Left lung (tissue), 10 donors: Measurements from ENCODE around the gene FSTL5. TPM values are rescaled to one million over a fixed set of nuclear protein-coding genes. Genes with fewer than 3 reads are reported as not detected.

Source experiments
- ATAC-seq: fragments of 200-7000 bp; cut with Tn5 transposase; one replicate; pipeline ENCODE4 v1.9.1; 2020; ENCODE audit warnings: moderate library complexity
- DNase-seq, 4 donors: peaks; one replicate each; pipeline ENCODE4 v3.0.0-alpha.2; 2013 to 2020
- H3K27ac ChIP-seq, 2 donors: fragments of 200-600 bp; sonication (generic) in 1 of 2; one replicate each; pipeline versions ENCODE4 v1.5.0 to v1.8.0; 2020 to 2021
- H3K27me3 ChIP-seq, 2 donors: fragments of 200-600 bp; sonication (generic) in 1 of 2; one replicate each; pipeline versions ENCODE4 v1.5.0 to v1.8.0; 2020 to 2021
- H3K36me3 ChIP-seq, 2 donors: fragments of 200-600 bp; sonication (generic) in 1 of 2; one replicate each; pipeline versions ENCODE4 v1.5.0 to v1.8.0; 2020 to 2021
- H3K4me1 ChIP-seq, 2 donors: fragments of 200-600 bp; one replicate each; pipeline ENCODE4 v1.8.0; 2021
- H3K4me3 ChIP-seq, 2 donors: fragments of 200-600 bp; sonication (generic) in 1 of 2; one replicate each; pipeline versions ENCODE4 v1.5.0 to v1.8.0; 2020 to 2021; ENCODE audit warnings: mild to moderate bottlenecking in 1 of 2
- H3K9me3 ChIP-seq, 2 donors: fragments of 200-600 bp; sonication (generic) in 1 of 2; one replicate each; pipeline versions ENCODE4 v1.5.0 to v1.8.0; 2020 to 2021
- intact Hi-C, 2 donors: fragments of 100-400 bp; cut with DNase I; formaldehyde crosslinking; loops; one replicate each; pipeline versions ENCODE4 v1.11.2 to v1.14.2; 2022
- polyA plus RNA-seq, 6 donors: library from polyadenylated mRNA; unstranded; fragments of 120-200 nt; gene quantifications; one replicate each; pipeline ENCODE4 v1.2.1, GENCODE V29; 2013; ENCODE audit not compliant: insufficient read length in 6 of 6
- total RNA-seq, 2 donors: library from RNA; stranded (reverse); fragmentation: NEBNext Ultra II Directional; extraction: Animal tissue kit (Norgen Biotek cat#: 25700); gene quantifications; one replicate each; pipeline ENCODE4 v1.2.1, GENCODE V29; 2021
- TF ChIP-seq, protein P1 (sequence below), 2 donors: fragments of 200-600 bp; sonication (generic) in 1 of 2; IDR thresholded peaks; one replicate each; pipeline versions ENCODE4 v1.5.0 to v1.8.0; 2021; ENCODE audit warnings: antibody characterized with exemption in 2 of 2
- donor health status: DM: no; HTN: yes; CAD: no.
- donor health status: DM: no; HTN: no; CAD: no.

FSTL5 gene
- total and polyA plus RNA-seq, 8 donors: 0.14 to 0.60 (median 0.31) TPM; not detected in 2

DNA sequence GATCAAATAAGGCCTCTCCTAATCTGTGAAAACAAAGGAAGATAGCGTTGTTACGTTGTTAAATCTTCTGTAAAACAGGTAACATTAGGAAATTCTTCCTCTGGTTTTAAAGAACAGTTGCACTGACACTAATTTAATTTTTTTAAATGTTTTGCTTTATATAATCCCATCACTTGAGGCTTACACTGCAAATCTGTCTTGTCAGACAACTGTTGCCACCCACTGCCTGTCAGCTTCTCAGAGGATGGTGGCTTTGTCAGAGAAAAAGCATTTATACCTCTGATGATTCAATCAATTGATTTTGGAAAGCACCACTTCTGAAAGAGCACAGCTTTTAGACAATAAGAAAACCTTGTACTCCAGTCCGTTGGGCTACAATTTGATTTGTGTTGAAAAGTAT is 799.1 kb downstream of the FSTL5 start:
- Histone ChIP-seq H3K27ac (no peak overlapping the region), H3K36me3 (no peaks in the 10 kb centered on the region), H3K4me3 (no peak overlapping the region), H3K27me3 (no peaks in the 10 kb centered on the region), H3K4me1 (no peaks in the 10 kb centered on the region), H3K9me3 (no peaks in the 10 kb centered on the region)
- intact Hi-C loops: no loop called here
- ATAC-seq (no peak), DNase-seq (no peak)
- TF ChIP-seq, protein P1, sequence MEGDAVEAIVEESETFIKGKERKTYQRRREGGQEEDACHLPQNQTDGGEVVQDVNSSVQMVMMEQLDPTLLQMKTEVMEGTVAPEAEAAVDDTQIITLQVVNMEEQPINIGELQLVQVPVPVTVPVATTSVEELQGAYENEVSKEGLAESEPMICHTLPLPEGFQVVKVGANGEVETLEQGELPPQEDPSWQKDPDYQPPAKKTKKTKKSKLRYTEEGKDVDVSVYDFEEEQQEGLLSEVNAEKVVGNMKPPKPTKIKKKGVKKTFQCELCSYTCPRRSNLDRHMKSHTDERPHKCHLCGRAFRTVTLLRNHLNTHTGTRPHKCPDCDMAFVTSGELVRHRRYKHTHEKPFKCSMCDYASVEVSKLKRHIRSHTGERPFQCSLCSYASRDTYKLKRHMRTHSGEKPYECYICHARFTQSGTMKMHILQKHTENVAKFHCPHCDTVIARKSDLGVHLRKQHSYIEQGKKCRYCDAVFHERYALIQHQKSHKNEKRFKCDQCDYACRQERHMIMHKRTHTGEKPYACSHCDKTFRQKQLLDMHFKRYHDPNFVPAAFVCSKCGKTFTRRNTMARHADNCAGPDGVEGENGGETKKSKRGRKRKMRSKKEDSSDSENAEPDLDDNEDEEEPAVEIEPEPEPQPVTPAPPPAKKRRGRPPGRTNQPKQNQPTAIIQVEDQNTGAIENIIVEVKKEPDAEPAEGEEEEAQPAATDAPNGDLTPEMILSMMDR (IDR thresholded peaks at IDR 0.05): no peak

DNA sequence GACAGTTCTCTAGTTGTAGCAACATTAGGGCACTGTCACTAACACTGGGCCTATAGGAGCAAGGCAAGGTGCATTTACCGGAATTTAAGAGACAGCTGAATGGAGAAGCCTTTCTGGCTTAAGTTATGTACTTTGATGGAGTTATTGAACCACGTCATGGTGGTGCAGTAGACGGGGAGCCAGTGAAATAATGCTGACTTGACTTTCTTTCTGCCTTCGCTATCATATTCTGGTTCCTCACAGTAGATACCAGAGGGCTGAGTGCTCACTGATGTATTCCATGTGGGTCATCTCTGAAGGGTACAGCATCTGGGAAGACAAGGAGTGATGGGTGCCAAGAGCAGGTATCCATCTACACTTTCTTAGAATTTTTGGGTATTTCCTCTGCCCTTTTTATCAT is 802.8 kb downstream of the FSTL5 start:
- intact Hi-C loops: no loop called here

DNA sequence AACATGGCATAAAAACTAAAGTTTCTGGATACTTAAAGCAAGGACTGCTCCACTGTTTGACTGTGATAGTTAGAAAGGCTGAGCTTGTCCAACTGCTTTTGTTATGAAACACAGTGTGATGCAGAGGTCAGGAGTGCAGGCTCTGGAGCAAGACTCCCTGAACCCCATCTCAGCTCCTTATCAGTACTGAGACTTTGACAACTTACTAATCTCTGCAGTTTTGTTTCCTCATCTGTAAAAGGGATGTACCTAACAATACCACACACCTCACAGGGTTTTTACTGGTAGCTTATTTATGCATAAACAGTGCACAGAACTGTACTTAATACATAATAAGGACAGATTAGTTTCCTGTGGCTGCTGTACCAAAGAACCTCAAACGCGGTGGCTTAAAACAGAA is 804.3 kb downstream of the FSTL5 start:
- intact Hi-C loops: no loop called here
- H3K4me3 ChIP-seq: no peak overlapping the region
- no peaks in the 10 kb centered on the region for H3K9me3 ChIP-seq
- no peaks in the 10 kb centered on the region for H3K4me1 ChIP-seq
- DNase-seq: no peak
- TF ChIP-seq, protein P1 (IDR thresholded peaks at IDR 0.05): no peak
- H3K27ac ChIP-seq: no peak overlapping the region
- no peak for ATAC-seq
- H3K36me3 ChIP-seq: no peaks in the 10 kb centered on the region
- H3K27me3 ChIP-seq: no peaks in the 10 kb centered on the region

More for the DNA sequence above, 802.8 kb downstream of the FSTL5 start:
- no peaks in the 10 kb centered on the region for H3K36me3 ChIP-seq
- no peaks in the 10 kb centered on the region for H3K9me3 ChIP-seq
- TF ChIP-seq, protein P1 (IDR thresholded peaks at IDR 0.05): no peak
- no peak overlapping the region for H3K4me3 ChIP-seq
- H3K4me1 ChIP-seq: no peaks in the 10 kb centered on the region
- DNase-seq (no peak), ATAC-seq (no peak)
- no peak overlapping the region for H3K27ac ChIP-seq
- H3K27me3 ChIP-seq: no peaks in the 10 kb centered on the region

DNA sequence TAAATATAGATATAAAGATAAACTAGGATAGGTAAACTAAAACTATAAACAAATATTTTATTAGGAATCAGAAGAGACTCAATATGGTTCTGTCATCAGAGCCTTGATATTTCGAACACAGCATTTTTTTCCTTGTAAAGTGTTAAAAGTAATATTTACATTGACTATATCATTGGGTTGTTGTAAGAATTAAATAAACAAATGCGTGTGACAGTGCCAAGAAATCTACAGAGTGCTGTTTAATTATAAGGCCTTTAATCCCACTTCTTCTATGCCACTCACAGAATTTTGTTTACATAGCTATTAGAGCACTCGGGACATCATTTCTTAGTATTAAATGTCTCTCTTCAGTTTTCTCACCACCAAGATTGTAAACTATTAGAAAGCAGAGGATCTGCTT is 807.4 kb downstream of the FSTL5 start:
- H3K4me3 ChIP-seq: no peak overlapping the region
- ATAC-seq: no peak

DNA sequence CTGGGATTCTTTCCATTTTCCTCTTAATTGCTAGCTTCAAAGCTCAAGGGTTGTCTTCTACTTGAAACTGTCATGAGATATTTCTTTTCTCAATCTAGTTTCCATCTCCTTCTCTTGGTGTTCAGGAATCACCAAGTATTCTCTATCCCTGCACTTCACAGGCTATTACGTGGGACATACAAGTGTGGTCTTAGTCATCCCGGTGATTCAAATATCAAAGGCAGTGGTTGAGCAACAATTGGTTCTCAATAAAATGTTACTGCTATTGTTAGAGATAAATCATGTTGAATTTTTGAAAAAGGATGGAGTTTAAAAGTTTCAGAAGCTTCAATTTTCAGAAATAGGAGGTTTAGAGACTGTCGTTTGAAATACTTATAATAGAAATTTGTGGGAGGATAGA is 812.9 kb downstream of the FSTL5 start:
- TF ChIP-seq, protein P1 (IDR thresholded peaks at IDR 0.05): no peak
- H3K4me3 ChIP-seq: no peak overlapping the region
- ATAC-seq (no peak), DNase-seq (no peak)
- no peaks in the 10 kb centered on the region for H3K36me3 ChIP-seq
- no peaks in the 10 kb centered on the region for H3K27me3 ChIP-seq
- H3K9me3 ChIP-seq: peaks cover 0 to 4% of the 10 kb centered on the region in 2 donors
- intact Hi-C loops: no loop called here
- H3K27ac ChIP-seq: no peak overlapping the region
- H3K4me1 ChIP-seq: no peaks in the 10 kb centered on the region

More for the DNA sequence above, 807.4 kb downstream of the FSTL5 start:
- TF ChIP-seq, protein P1 (IDR thresholded peaks at IDR 0.05): no peak
- Histone ChIP-seq H3K9me3 (no peaks in the 10 kb centered on the region), H3K27me3 (no peaks in the 10 kb centered on the region), H3K4me1 (no peaks in the 10 kb centered on the region), H3K36me3 (no peaks in the 10 kb centered on the region), H3K27ac (no peak overlapping the region)
- DNase-seq: no peak
- intact Hi-C loops: no loop called here
